RWPE1 (cell line): ENCODE data around the gene GTF3C4.

Source experiments
- CTCF ChIA-PET: fragments of 350-600 bp; sonication (Branson Sonifier 250); formaldehyde crosslinking; extraction: SDS; loops from one replicate; lab custom pipeline; 2021; lab: Yijun Ruan, JAX
- POLR2A ChIA-PET: fragments of 400-600 bp; formaldehyde crosslinking; extraction: SDS; loops from one replicate; lab custom pipeline; 2020; ENCODE audit warnings: antibody characterized with exemption; ENCODE audit not compliant: low non-redundant PET; lab: Yijun Ruan, JAX
- DNase-seq: peaks from one replicate; pipeline ENCODE4 v3.0.0; 2012; ENCODE audit warnings: low spot score
- H3K27ac ChIP-seq: fragments of 450-650 bp; 2 replicates; pipeline ENCODE4 v1.5.1; 2017
- TF ChIP-seq, protein P1 (sequence below): fragments of 450-650 bp; conservative IDR thresholded peaks from 2 replicates; pipeline ENCODE4 v1.5.1; 2017; ENCODE audit warnings: low read depth, mild to moderate bottlenecking

GTF3C4 gene

DNA sequence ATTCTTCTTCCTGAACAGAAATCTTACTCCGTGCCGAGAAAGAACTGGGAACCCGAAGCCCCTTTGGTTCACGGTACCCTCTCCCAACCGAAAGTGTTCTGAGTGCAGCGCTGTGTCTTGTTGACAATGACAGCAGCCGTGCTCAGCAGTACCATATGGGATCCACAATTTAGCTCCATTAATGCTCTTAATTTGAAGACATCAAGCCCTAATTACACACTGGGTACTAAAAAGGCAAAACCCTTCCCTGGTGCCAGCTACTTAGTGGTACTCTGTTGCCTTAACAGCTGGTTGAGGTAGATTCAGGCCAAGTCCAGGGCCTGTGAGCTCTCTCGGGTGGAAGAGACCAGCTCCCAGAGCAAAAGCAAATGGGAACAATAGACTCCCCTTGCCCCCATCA is 25.0 kb upstream of the GTF3C4 start:
- DNase-seq: no peak
- TF ChIP-seq, protein P1, sequence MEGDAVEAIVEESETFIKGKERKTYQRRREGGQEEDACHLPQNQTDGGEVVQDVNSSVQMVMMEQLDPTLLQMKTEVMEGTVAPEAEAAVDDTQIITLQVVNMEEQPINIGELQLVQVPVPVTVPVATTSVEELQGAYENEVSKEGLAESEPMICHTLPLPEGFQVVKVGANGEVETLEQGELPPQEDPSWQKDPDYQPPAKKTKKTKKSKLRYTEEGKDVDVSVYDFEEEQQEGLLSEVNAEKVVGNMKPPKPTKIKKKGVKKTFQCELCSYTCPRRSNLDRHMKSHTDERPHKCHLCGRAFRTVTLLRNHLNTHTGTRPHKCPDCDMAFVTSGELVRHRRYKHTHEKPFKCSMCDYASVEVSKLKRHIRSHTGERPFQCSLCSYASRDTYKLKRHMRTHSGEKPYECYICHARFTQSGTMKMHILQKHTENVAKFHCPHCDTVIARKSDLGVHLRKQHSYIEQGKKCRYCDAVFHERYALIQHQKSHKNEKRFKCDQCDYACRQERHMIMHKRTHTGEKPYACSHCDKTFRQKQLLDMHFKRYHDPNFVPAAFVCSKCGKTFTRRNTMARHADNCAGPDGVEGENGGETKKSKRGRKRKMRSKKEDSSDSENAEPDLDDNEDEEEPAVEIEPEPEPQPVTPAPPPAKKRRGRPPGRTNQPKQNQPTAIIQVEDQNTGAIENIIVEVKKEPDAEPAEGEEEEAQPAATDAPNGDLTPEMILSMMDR: no peak
- ChIA-PET CTCF (interaction anchor here (1.0 kb wide), 1 partner anchor 11 kb away, joined by 3 read pairs; no protein-coding TSS in a partner anchor), POLR2A (no interaction called here)
- H3K27ac ChIP-seq: no peak overlapping the region

DNA sequence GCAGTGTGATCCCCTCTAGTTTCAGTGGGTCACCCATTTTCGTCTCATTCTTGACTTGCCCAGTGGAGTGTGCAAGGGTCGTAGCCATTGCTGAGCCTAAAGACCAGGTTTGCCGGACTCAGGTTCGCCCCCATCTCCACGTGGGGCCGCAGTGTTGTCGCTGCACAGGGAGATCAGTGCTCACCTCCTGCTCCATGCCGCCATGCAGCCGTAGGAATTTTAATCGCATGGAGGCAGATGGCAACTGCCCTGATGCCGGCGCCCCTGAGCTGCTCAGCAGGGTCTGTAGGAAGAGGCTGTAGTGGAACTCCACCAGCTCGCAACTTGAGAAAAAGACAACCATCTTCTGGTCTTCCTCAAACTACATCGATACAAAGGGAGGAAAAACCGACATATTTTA is 24.6 kb upstream of the GTF3C4 start:
- ChIA-PET POLR2A (no interaction called here), CTCF (interaction anchor here (0.6 to 1.0 kb wide), 2 partner anchors 11 to 123 kb away, joined by 3 read pairs; no protein-coding TSS in a partner anchor)
- TF ChIP-seq, protein P1: no peak
- no peak for DNase-seq
- no peak overlapping the region for H3K27ac ChIP-seq

DNA sequence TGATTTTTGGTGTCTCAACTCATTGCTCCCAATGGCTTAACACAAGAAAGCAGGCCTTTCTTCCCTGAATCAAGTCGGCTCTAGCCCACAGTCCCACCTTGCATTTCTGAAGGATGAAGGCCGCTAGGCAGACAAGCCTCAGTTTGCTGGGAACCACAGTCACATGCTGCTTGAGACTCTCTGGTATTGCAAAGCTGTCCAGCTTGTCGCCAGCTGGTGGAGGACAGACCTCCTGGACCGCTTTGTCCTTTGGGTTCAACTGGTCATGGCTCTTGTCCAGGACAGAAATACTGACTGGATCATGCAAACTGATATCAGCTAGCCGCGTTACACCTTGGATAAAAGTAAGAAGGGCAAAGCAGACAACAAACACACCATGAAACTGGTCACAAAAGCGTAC is 23.5 kb upstream of the GTF3C4 start:
- H3K27ac ChIP-seq: no peak overlapping the region
- ChIA-PET POLR2A (no interaction called here), CTCF (interaction anchor here (0.6 kb wide), 1 partner anchor 95 kb away, joined by 3 read pairs; no protein-coding TSS in a partner anchor)
- no peak for DNase-seq
- TF ChIP-seq, protein P1: no peak

DNA sequence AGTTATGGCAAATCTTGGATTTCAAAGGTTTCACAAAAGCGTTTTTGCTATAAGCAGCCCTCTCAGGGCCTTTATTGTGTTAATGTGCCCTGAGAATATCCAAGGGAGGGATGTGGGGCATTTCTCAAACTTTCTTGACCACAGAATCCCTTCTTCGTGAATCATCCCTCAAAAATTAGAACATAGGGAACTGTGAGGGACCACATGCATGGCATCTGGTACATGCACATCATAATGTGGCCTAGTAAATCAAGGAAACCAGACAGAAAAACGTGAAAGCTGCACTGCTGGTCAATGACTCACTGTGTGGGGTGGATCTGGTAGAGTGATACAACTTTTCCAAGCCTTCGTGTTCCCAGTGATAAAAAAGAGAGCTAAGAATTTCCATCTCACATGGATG is 22.9 kb upstream of the GTF3C4 start:
- CTCF ChIA-PET: no interaction called here
- TF ChIP-seq, protein P1: no peak
- no peak overlapping the region for H3K27ac ChIP-seq
- POLR2A ChIA-PET: no interaction called here
- no peak for DNase-seq

DNA sequence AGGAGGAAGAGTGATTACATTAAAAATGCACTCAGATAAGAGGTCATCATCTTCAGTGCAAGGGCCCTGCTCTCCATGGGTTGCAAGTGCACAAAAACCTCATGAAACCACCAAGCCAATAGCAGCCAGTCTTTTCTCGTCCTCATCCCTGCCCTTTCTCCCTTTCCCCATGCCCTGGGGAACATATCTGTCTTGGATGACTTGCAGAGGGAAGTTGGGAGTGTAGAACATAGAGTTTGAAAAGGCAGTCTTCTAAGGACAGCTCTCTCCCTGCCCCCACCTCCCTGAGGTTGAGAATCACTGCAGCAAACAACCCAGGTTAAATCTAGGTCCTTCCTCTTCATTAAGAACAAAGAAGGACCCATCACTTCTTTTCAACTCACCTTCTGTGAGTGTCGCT is 22.5 kb upstream of the GTF3C4 start:
- H3K27ac ChIP-seq: no peak overlapping the region
- POLR2A ChIA-PET: no interaction called here
- CTCF ChIA-PET: no interaction called here

DNA sequence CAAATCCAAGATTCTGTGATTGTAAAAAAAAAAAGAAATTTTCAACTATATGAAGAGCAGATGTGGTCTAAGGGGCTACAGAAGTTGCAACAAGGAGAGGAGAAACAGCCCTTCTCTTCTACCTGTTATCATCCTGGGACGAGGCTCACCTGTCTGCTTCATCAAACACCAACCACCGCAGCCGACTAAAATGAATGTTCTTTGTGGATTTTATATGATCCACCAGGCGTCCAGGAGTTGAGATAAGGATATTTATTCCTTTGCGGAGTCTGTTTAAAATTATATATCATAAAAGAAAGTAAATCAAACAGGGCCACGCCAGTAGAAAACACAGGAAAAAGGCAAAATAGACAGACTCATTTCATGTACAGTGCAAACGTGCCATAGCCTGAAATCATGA is 22.0 kb upstream of the GTF3C4 start:
- POLR2A ChIA-PET: no interaction called here
- no peak for DNase-seq
- TF ChIP-seq, protein P1: no peak
- CTCF ChIA-PET: no interaction called here
- H3K27ac ChIP-seq: no peak overlapping the region

More for the DNA sequence above, 22.5 kb upstream of the GTF3C4 start:
- DNase-seq: no peak
- TF ChIP-seq, protein P1: no peak
